Measurements from ENCODE around the gene KIF14. TPM values are rescaled to one million over a fixed set of nuclear protein-coding genes. Genes with fewer than 3 reads are reported as not detected.

Gene KIF14
- polyA plus RNA-seq, 3 donors, result 0.03 to 0.18 (median 0.05) TPM

- no peak overlapping the region for H3K27ac ChIP-seq (ENCODE audit: low read depth in 1 of 2, low read length in 2 of 2)
- H3K4me2 ChIP-seq (replicated peaks; ENCODE audit: extremely low read depth, low read length, poor library complexity, severe bottlenecking), result no peak overlapping the region
- Mint-ChIP-seq H3K36me3 (peaks cover 37 to 62% of the 10 kb centered on the region in 2 donors), H3K27me3 (ENCODE audit: low read depth in 3 of 3) (no peaks in the 10 kb centered on the region), H3K27ac (no peak overlapping the region), H3K9me3 (no peaks in the 10 kb centered on the region), H3K4me3 (no peak overlapping the region), H3K4me1 (no peaks in the 10 kb centered on the region)
- no peaks in the 10 kb centered on the region for H3K4me1 ChIP-seq (ENCODE audit: control insufficient read depth in 1 of 2, insufficient read depth in 2 of 2, low read length in 2 of 2)
- H3K9me3 ChIP-seq (replicated peaks in 1 of 2; ENCODE audit: control insufficient read depth in 1 of 2, insufficient read depth in 1 of 2, low read length in 2 of 2), result no peaks in the 10 kb centered on the region
- no peak overlapping the region for H3K4me3 ChIP-seq (replicated peaks in 1 of 3; ENCODE audit: low read depth in 2 of 3, low read length in 3 of 3)
- H3K27me3 ChIP-seq (ENCODE audit: control insufficient read depth in 2 of 2, insufficient read depth in 2 of 2, low read length in 2 of 2), result no peaks in the 10 kb centered on the region
- no peak for TF ChIP-seq CTCF (IDR thresholded peaks at IDR 0.05)
- no peaks in the 10 kb centered on the region for H4K20me1 ChIP-seq (ENCODE audit: insufficient read depth, low read length)
- WGBS (ENCODE audit: insufficient coverage), result no CpG with 5 or more reads among the region's 1 CpG
- H3K79me2 ChIP-seq (ENCODE audit: insufficient read depth, low read length), result no peaks in the 10 kb centered on the region
- H3K36me3 ChIP-seq (replicated peaks in 1 of 2; ENCODE audit: control insufficient read depth in 1 of 2, insufficient read depth in 2 of 2, low read length in 2 of 2), result peaks cover 70 to 90% of the 10 kb centered on the region in 2 donors
- no peak overlapping the region for H3K9ac ChIP-seq (ENCODE audit: insufficient read depth, low read length, poor library complexity, severe bottlenecking)
- no peak for DNase-seq
- no peak overlapping the region for H2AFZ ChIP-seq (ENCODE audit: insufficient read depth, low read depth, low read length, poor library complexity, severe bottlenecking)
- intact Hi-C loops (cut with micrococcal nuclease), result no loop called here
These were observed 17.9 kb downstream of the KIF14 start for GRCh38 chr1:200602632-200603031.

- H3K9me3 Mint-ChIP-seq, result peaks cover 0 to 2% (median 0%) of the 10 kb centered on the region in 7 donors
These were observed 30.6 kb downstream of the KIF14 start for GRCh38 chr1:200590001-200590400.

More at GRCh38 chr1:200590001-200590400, 30.6 kb downstream of the KIF14 start:
- peak overlapping the region; percentile 59 for H2AFZ ChIP-seq (ENCODE audit: insufficient read depth, low read depth, low read length, poor library complexity, severe bottlenecking)
- H3K4me2 ChIP-seq (replicated peaks; ENCODE audit: extremely low read depth, low read length, poor library complexity, severe bottlenecking), result peak overlapping the region; percentile 54
- WGBS (ENCODE audit: insufficient coverage), result no CpG with 5 or more reads among the region's 1 CpG
- Mint-ChIP-seq H3K4me3 (no peak overlapping the region), H3K4me1 (peaks cover 28% of the 10 kb centered on the region), H3K27me3 (ENCODE audit: low read depth in 3 of 3) (no peaks in the 10 kb centered on the region), H3K27ac (peak overlapping the region; percentile 87 to 94 (median 92)), H3K36me3 (peaks cover 16 to 44% of the 10 kb centered on the region in 2 donors)
- no peaks in the 10 kb centered on the region for H3K79me2 ChIP-seq (ENCODE audit: insufficient read depth, low read length)
- peak overlapping the region in 1 of 3 experiments; percentile 56 for H3K4me3 ChIP-seq (replicated peaks in 1 of 3; ENCODE audit: low read depth in 2 of 3, low read length in 3 of 3)
- H3K4me1 ChIP-seq (ENCODE audit: control insufficient read depth in 1 of 2, insufficient read depth in 2 of 2, low read length in 2 of 2), result peaks cover 23 to 29% of the 10 kb centered on the region in 2 donors
- no peaks in the 10 kb centered on the region for H3K27me3 ChIP-seq (ENCODE audit: control insufficient read depth in 2 of 2, insufficient read depth in 2 of 2, low read length in 2 of 2)
- DNase-seq, result peak; percentile 37 to 60 (median 39)
- intact Hi-C loops (cut with micrococcal nuclease), result no loop called here
- H3K27ac ChIP-seq (ENCODE audit: low read depth in 1 of 2, low read length in 2 of 2), result peak overlapping the region; percentile 87 to 91
- TF ChIP-seq CTCF (IDR thresholded peaks at IDR 0.05), result no peak
- H3K36me3 ChIP-seq (replicated peaks in 1 of 2; ENCODE audit: control insufficient read depth in 1 of 2, insufficient read depth in 2 of 2, low read length in 2 of 2), result peaks cover 11 to 50% of the 10 kb centered on the region in 2 donors
- H4K20me1 ChIP-seq (ENCODE audit: insufficient read depth, low read length), result no peaks in the 10 kb centered on the region
- no peaks in the 10 kb centered on the region for H3K9me3 ChIP-seq (replicated peaks in 1 of 2; ENCODE audit: control insufficient read depth in 1 of 2, insufficient read depth in 1 of 2, low read length in 2 of 2)
- peak overlapping the region; percentile 29 for H3K9ac ChIP-seq (ENCODE audit: insufficient read depth, low read length, poor library complexity, severe bottlenecking)

All from CD14-positive monocyte (primary cell).